Measurements from ENCODE around the gene CSTB.

DNA sequence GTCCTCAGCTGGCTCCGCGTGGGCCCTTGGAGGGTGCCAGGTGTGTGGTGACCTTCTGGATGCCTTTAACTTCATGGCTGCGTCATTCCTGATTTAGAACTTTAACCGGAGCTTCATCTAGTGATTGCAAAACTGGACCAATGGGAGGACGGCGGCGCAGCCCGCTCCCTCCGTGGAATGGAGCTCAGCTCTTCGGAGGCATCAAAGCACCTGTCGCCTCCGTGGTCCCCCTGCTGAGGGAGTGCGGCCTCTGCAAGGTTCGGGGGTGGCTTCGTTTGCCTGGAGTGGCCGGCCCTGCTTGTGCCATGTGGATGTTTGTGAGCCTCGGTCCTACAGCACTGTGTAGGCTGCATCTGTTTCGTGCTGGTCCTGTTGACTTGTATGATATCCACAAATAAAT is 14.2 kb downstream of the CSTB start:
- TF ChIP-seq, protein P1, sequence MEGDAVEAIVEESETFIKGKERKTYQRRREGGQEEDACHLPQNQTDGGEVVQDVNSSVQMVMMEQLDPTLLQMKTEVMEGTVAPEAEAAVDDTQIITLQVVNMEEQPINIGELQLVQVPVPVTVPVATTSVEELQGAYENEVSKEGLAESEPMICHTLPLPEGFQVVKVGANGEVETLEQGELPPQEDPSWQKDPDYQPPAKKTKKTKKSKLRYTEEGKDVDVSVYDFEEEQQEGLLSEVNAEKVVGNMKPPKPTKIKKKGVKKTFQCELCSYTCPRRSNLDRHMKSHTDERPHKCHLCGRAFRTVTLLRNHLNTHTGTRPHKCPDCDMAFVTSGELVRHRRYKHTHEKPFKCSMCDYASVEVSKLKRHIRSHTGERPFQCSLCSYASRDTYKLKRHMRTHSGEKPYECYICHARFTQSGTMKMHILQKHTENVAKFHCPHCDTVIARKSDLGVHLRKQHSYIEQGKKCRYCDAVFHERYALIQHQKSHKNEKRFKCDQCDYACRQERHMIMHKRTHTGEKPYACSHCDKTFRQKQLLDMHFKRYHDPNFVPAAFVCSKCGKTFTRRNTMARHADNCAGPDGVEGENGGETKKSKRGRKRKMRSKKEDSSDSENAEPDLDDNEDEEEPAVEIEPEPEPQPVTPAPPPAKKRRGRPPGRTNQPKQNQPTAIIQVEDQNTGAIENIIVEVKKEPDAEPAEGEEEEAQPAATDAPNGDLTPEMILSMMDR (IDR thresholded peaks at IDR 0.05 in 2 of 3, conservative IDR thresholded peaks at IDR 0.05 in 1 of 3; ENCODE audit: borderline replicate concordance in 1 of 3, insufficient read depth in 1 of 3, low read depth in 2 of 3, low read length in 2 of 3), result no peak
- TF ChIP-seq ZFX (IDR thresholded peaks at IDR 0.05), result no peak
- TF ChIP-seq POLR2AphosphoS5 (IDR thresholded peaks at IDR 0.05; ENCODE audit: low read depth, low read length), result no peak
